ENCODE results near the gene POLA1.

GRCh38 chrX:24805201-24805600 is 111.5 kb downstream of the POLA1 start:
- no peak for TF ChIP-seq CTCF (IDR thresholded peaks at IDR 0.05)
- no peak for TF ChIP-seq EZH2 (IDR thresholded peaks at IDR 0.05)
- no peak for TF ChIP-seq EZH2phosphoT487 (IDR thresholded peaks at IDR 0.05)

Data from neural progenitor cell (in vitro differentiated cells).